Measurements from ENCODE around the gene BRD2.
A peak's percentile ranks its signal among the peaks of the same experiment; 100 is the strongest.
"Not testable (repeated sequence)": the region's sequence is repeated elsewhere in the genome, so short reads cannot be mapped to it uniquely, and the experiment has no call there.

BRD2 gene

DNA sequence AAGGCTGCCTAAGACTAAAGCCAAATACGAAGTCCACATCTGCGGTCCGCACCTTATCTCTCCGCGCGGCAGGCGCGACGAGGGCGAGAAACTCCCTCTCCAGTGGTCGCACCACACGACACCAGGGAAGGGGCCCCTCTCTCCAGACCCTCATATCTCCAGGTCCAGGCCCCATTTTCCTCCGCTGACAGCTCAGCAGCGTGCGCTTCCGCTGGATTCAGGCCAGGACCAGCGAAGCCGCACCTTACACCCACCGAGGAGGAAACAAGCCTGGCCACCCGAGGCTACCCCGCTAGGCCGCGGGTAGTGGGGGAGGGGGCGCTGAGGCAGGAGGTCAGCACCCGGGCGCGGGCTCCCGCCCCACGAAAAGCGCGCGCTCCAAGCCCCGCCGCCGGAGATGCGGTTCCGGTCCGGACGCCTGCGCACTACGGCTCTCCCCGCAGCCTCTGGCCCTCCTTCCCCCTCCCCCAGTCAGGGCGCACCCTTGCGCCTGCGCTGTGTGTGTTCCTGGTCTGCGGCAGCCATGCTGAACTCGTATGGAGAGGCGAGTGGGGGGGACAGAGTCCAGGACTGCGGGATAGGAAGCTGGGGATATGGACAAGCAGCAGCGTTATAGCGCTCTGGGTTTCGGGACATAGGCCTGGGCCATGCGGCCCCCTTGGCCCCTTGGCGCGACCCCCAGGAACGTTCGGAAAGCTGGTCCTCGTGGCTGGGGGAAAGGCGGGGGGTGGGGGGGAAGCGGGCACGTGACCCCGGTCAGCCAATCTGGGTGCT lies at the start of gene BRD2:
Gene BRD2 (plus strand): TSS at position 502 of the 774 bp plus-strand sequence. CDS start 4,305 bp downstream, outside the sequence.
- DNase-seq, result peak; percentile 90

DNA sequence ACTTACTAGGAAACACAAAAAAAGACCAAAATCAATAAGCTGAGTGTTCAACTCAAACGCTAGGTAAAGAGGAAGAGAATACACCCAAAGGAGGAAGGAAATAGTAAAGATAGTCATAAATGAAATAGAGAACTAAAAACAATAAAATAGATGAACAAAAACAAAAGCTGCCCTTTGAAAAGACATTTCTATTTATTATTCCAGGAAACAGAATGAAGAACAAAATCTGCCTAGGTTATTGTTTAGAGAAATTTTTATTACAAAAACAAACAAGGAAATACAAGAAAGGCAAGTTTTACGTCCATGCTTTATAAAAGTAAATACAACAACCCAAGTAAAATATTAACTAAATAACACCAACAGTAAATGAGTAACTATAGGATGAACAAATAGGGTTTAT lies 47.7 kb upstream of the BRD2 start:
- DNase-seq, result no peak

DNA sequence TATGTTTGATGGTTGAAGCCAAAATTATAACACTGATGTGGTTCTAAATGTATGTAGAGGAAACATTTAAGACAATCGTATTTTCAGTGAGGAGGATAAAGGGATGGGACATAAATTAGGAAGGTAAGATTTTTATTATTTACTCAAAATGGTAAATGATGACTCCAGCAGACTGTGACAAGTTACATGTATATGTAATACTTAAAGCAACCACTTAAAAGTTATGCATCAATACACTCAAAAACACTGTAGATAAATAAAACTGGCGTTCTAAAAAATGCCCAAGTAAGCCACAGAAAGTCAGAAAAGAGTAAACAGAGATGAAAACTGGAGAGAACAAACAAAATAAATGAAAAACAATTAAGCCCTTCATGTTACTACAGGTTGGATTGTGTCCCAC lies 46.3 kb upstream of the BRD2 start:
- DNase-seq, result no peak

- DNase-seq, result no peak
These were observed 37.2 kb upstream of the BRD2 start for GRCh38 chr6:32931211-32931610.

DNA sequence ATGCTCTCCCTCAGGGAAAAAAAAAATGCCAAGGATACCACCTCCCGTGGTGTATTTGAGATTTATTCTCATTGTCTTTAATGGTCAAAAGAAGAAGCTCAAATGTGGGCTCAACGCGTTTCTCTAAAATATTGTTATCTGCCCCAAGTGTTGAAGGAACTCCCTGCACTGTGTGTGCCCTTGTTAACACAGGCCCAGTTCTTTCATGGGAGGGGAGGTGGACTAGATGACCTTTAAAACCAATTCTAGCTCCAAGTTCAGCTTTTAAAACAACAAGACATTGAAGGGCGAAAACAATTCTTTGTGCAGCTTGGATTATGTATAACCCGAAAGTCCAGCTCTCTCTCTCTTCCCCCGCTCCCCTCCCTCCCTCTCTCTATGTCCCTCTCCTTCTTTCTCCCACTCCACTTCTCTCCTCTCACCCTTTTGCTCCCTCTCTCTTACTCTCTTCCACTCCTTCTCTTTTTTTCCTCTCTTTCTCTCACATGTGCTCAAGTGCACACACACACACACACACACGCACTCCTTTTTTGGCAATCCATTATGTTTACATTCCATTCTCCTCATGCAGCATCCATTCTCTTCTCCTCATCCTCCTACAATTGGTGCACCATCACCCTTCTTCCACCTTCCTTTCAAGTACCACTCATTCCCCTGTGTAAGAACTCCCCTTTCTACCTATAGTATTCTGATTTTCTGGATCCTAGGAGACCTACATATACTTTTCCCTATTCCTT lies 36.1 kb upstream of the BRD2 start:
- no peak for DNase-seq

DNA sequence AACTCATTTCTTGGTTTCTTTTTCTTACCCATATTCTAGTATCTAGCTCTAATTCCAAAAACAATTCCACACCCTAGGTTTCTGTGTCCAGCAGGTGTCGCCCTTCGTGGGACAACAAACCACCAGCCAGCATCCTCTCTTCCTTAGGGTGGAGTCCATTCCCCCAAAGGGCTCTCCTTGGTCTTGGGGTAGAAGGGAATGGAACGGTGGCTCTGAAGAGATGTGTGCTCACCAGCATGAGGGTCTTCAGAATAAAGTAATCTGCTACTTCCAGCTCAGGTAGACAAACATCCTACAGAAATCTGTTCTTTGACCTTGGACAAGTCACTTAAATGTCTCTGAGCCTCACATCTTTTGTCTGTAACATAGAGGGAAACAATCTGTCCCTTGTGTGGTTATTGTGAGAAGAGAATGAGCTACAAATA lies 34.7 kb upstream of the BRD2 start:
- DNase-seq, result no peak

GRCh38 chr6:32935551-32936238 lies 32.7 kb upstream of the BRD2 start:
- DNase-seq, result no peak

DNA sequence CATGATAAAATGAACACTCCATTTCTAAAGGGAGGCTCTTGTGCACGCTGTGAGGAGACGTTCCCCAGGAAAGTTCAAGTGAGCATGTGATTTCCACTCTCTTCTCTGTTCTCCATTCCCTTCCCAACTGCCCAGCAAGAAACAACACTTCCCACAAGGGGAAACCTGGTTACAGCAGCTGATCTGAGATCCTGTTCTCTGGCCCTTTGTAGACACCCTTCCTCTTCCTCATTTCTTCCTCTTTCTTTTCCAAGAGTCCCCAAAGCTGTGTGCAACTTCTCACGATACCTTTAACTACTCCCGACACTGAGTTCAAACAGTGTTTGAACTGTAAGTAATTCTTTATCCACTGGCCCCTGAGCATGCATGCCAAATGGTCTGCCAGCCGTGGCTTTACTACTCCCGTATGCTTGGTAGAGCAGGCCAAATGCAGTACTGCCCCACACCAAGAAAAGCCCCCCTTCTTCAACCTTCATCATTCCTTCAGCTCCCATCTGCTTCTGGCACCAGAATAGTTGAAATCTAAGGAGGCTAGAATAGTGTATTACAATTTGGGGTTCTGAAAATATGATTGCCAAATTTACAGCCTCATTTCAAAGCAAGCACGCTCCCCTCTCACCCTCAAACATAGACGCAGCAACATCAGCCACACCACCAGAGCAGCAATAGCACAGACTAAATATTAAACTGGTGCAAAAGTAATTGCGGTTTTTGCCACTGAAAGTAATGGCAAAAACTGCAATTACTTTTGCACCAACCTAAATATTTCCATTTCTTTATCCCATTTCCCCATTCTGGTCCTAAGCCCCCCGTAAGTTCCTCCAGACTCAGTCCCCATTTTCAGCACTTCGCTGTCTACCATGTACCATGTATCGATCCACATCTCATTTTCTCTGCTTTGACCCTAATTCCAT lies 31.9 kb upstream of the BRD2 start:
- no peak for DNase-seq

DNA sequence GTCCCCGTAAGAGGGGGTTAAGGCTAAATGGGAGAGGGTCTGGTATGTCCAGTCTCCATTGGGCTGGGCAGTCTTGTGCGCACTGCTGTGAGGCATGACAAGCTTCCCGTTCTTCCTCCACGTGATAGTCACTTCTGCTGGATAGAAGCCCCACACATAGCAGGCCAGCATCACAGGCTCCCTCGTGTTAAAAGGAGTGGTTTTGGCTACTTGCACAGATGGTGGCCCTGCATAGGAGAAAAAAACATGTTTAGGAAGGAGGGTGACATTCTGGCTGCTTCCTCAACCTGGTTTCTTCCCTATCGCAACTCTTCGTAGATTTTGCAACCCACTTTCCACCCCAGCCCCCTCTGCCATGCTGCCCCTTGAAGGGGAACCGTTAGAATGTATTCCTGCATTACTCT lies 31.2 kb upstream of the BRD2 start:
- DNase-seq, result no peak

GRCh38 chr6:32938494-32938893 lies 29.9 kb upstream of the BRD2 start:
- no peak for DNase-seq

- no peak for DNase-seq
These were observed 27.7 kb upstream of the BRD2 start, which contains the start of gene HLA-DMB for GRCh38 chr6:32940656-32941213. HLA-DMB (minus strand) TSS chr6:32941028; CDS start chr6:32940807, 221 bp downstream.

GRCh38 chr6:32941214-32941768 lies 27.1 kb upstream of the BRD2 start:
- no peak for DNase-seq

DNA sequence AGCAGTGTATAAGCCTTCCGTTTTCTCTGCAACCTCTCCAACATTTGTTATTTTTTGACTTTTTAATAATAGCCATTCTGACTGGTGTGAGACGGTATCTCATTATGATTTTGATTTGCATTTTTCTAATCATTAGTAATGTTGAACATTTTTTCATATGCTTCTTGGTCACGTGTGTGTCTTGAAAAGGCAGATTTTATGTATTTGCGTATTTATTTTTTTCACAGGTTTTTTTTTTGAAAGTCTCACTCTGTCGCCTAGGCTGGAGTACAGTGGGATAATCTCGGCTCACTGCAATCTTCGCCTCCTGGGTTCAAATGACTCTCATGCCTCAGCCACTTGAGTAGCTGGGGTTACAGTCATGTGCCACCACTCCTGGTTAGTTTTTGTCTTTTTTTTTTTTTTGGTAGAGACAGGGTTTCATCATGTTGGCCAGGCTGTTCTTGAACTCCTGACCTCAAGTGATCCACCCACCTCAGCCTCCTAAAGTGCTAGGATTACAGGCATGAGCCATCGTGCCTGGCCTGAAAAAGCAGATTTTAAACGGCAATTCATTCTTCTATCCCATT lies 25.8 kb upstream of the BRD2 start:
- not testable (repeated sequence) for DNase-seq

GRCh38 chr6:32943864-32944649 lies 24.3 kb upstream of the BRD2 start:
- DNase-seq, result no peak

DNA sequence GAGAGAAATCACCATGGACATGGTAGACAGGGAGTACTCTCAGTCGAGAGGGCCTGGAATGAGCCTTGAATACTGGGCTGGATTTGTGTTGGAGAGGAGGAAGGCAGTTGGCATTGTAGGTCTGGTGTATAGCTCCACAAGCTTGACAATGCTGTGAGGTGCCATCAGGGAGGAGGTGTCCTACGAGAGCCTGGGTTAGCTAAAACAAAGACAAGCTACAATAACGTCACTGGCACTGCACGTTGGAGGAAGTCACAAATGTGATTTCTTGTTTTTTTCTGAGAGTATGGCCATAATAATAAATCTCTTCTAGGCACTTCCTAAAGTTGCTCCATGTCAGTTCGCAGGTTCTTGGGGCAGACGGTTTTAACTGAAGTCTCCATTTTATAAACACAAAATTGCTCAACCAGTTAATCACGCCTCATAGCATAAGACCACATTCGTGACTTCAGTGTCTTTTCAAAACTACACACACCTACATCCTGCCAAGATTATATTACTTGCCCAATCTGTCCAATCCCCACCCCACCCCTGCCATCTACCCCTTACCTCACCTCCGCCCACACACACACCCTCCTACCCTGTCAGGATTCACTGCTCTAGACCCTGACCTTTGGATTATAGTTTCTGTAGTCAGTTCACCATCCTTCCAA lies 23.2 kb upstream of the BRD2 start:
- no peak for DNase-seq

GRCh38 chr6:32945953-32946352 lies 22.4 kb upstream of the BRD2 start:
- DNase-seq, result no peak

DNA sequence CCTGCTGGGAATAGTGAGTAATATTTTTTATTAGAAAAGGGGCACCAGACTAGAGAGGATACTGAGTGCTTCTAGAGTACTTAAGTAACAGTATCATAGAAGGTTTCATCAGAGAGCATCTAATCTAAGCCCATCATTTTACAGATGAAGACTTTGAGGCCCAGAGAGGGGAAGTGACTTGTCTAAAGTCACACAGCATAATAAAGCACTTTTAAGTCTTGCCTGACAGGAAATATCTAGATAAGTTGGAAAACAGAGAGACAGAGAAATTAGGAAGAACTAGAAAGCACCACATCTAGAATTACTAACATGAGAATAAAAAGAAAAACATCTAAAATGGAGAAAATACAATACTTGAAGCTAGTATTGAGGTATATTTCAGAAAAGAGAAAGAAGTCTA lies 21.5 kb upstream of the BRD2 start:
- DNase-seq, result no peak

DNA sequence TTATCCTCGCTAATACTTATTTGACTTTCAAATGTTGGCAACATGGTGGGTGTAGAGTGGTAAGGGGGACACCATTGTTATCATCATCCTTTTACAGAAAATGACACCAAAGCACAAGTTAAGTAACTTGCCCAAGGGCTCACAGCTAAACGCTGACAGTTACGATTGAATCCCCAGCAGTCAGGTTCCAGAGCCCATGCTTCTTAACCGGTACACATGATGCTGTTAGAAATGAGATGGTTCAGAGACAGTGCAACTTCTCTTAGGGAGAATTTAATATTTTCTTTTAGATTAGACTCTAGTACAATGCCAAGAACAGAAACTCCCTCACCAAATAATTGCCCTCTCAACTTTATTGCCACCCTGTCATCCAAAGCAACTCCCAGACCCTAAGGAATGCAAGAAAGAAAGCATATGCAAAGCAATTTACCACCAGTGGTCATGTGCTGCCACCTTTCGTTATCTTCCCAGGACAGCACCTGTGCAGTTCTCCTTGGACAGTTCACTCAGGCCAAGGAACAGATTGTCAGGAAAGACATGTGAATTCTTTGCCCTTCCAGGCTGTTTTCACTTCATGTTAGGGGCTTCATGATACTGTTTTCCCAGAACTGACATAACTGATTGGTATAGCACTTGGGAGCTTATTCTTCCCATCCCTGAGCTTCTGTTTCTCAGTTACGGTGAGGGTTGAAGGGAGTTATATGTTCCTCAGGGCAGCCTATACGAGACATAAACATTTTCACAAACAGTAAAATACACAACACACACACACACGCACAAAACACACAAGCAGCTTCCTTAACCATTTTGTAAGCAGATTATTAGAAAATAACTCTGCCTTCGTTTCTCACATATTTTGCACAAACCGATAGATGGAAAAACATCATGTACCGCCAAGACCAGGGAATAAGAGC lies 20.6 kb upstream of the BRD2 start:
- DNase-seq, result no peak

GRCh38 chr6:32949113-32949512 lies 19.3 kb upstream of the BRD2 start:
- DNase-seq, result no peak
